ENCODE data around the gene CBX6. TPM values are rescaled to one million over a fixed set of nuclear protein-coding genes. Genes with fewer than 3 reads are reported as not detected.

CBX6 gene
- total RNA-seq, 2 experiments from 2014 or later, result 45.2 to 67.2 TPM

DNA sequence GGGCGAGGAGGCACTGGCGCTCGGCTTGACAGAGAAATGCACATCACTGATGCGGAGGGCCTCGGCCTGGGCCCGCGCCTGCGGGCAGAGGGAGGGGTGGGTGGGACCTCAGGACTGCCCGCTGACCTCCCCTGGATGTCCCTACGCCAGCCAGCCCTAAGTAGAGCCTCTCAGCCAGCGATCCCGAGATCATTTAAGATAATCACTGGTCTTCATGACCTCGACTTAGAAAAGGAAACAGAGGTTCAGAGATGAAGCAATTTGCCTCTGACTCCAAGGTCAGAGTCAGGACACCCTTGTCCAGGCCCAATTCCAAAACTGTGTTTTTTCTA, 4.9 kb downstream of the CBX6 start:
- Histone ChIP-seq H3K36me3 (ENCODE audit: insufficient read depth, low read length) (peaks cover 67% of the 10 kb centered on the region), H3K4me2 (ENCODE audit: low read length) (no peak overlapping the region), H3K27ac (ENCODE audit: low read depth, low read length, poor library complexity, severe bottlenecking) (no peak overlapping the region), H4K20me1 (ENCODE audit: insufficient read depth, low read length) (peaks cover 14% of the 10 kb centered on the region), H2AFZ (ENCODE audit: low read length) (no peak overlapping the region), H3K4me1 (ENCODE audit: insufficient read depth, low read length, poor library complexity, severe bottlenecking) (peaks cover 23% of the 10 kb centered on the region), H3K4me3 (ENCODE audit: low read depth, low read length, poor library complexity, severe bottlenecking) (no peak overlapping the region), H3K9me2 (ENCODE audit: insufficient read depth, low read length) (no peaks in the 10 kb centered on the region), H3K79me2 (ENCODE audit: insufficient read depth, low read depth, low read length) (peaks cover 22% of the 10 kb centered on the region), H3K9me3 (ENCODE audit: low read length) (no peaks in the 10 kb centered on the region)
- CTCF ChIA-PET (ENCODE audit: unreplicated experiment), result no interaction called here
- POLR2A ChIA-PET, result no interaction called here
- no peak for DNase-seq (ENCODE audit: low spot score)
- BruUV-seq (replicated peaks), result no TSS peak
- TF ChIP-seq CTCF (conservative IDR thresholded peaks at IDR 0.05; ENCODE audit: low read length) (no peak), EZH2phosphoT487 (IDR thresholded peaks at IDR 0.05; ENCODE audit: borderline replicate concordance, low read depth, low read length) (no peak)
- intact Hi-C loops (cut with micrococcal nuclease; ENCODE audit: unreplicated experiment), result no loop called here

DNA sequence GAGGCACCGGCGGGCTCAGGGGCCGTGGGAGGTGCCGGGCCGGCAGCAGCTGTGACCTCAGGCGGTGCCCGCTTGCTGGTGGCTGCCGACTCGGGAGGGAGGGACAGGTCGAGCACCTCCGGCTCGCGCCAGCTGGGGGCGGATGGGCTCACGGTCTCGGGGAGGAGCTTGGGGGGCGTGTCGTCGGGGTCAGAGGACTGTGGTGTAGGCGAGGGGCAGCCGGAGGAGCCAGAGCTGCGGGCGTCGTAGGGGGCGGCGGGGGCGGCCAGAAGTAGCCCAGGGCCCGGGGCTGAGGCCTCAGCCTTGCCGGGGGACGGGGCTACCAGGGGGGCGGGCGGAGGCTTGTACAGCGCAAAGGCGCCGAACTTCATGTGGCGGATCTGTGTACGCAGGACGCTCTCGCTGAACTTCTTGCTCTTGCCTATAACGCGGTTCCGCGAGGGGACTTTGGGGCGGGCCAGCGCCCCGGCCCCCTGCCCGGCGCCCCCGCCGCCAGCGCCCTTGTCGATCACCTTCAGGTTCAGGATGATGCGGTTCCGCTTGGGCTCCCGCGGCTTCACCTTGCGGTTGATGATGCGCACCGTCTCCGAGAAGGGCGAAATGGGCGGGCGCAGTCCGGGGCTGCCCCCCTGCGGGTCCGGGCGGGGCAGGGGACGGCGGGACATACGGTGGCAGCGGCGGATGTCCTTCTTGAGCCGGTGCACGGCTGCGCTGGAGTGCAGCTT, 5.5 kb downstream of the CBX6 start:
- no peak overlapping the region for H2AFZ ChIP-seq (ENCODE audit: low read length)
- H3K9me3 ChIP-seq (ENCODE audit: low read length), result no peaks in the 10 kb centered on the region
- H3K79me2 ChIP-seq (ENCODE audit: insufficient read depth, low read depth, low read length), result peaks cover 21% of the 10 kb centered on the region
- intact Hi-C loops (cut with micrococcal nuclease; ENCODE audit: unreplicated experiment), result no loop called here
- CTCF ChIA-PET (ENCODE audit: unreplicated experiment), result no interaction called here
- no TSS peak for BruUV-seq (replicated peaks)
- no peak for TF ChIP-seq EZH2phosphoT487 (IDR thresholded peaks at IDR 0.05; ENCODE audit: borderline replicate concordance, low read depth, low read length)
- H3K9me2 ChIP-seq (ENCODE audit: insufficient read depth, low read length), result no peaks in the 10 kb centered on the region
- no peak overlapping the region for H3K4me3 ChIP-seq (ENCODE audit: low read depth, low read length, poor library complexity, severe bottlenecking)
- no peak for DNase-seq (ENCODE audit: low spot score)
- H3K36me3 ChIP-seq (ENCODE audit: insufficient read depth, low read length), result peaks cover 67% of the 10 kb centered on the region
- POLR2A ChIA-PET, result no interaction called here
- no peak overlapping the region for H3K4me2 ChIP-seq (ENCODE audit: low read length)
- peaks cover 14% of the 10 kb centered on the region for H4K20me1 ChIP-seq (ENCODE audit: insufficient read depth, low read length)
- H3K4me1 ChIP-seq (ENCODE audit: insufficient read depth, low read length, poor library complexity, severe bottlenecking), result peaks cover 23% of the 10 kb centered on the region
- no peak overlapping the region for H3K27ac ChIP-seq (ENCODE audit: low read depth, low read length, poor library complexity, severe bottlenecking)

DNA sequence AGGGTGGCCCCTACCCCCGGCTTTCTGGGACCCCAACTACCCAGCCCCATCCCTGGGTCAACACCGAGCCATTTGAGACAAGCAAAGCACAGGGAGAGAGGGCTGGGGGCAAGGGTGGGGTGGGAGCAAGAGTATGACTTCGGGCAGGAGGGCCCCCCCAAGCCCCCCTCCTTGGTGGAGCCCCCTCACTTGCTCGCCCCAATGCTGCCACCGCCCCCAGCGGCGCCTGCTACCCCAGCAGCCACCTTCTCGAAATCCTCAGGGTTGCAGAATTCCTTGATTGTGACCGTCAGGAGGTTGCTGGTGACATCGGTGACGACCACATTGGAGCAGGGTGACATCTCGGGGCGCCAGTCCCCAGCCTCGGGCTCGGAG, 6.0 kb downstream of the CBX6 start:
- CTCF ChIA-PET (ENCODE audit: unreplicated experiment), result no interaction called here
- POLR2A ChIA-PET, result no interaction called here
- peaks cover 14% of the 10 kb centered on the region for H4K20me1 ChIP-seq (ENCODE audit: insufficient read depth, low read length)
- DNase-seq (ENCODE audit: low spot score), result no peak
- H3K9me2 ChIP-seq (ENCODE audit: insufficient read depth, low read length), result no peaks in the 10 kb centered on the region
- intact Hi-C loops (cut with micrococcal nuclease; ENCODE audit: unreplicated experiment), result no loop called here
- H3K4me1 ChIP-seq (ENCODE audit: insufficient read depth, low read length, poor library complexity, severe bottlenecking), result peaks cover 23% of the 10 kb centered on the region
- no peak overlapping the region for H3K4me3 ChIP-seq (ENCODE audit: low read depth, low read length, poor library complexity, severe bottlenecking)
- no TSS peak for BruUV-seq (replicated peaks)
- no peak overlapping the region for H3K4me2 ChIP-seq (ENCODE audit: low read length)
- TF ChIP-seq EZH2phosphoT487 (IDR thresholded peaks at IDR 0.05; ENCODE audit: borderline replicate concordance, low read depth, low read length) (no peak), CTCF (conservative IDR thresholded peaks at IDR 0.05; ENCODE audit: low read length) (no peak)
- no peak overlapping the region for H3K27ac ChIP-seq (ENCODE audit: low read depth, low read length, poor library complexity, severe bottlenecking)
- no peak overlapping the region for H2AFZ ChIP-seq (ENCODE audit: low read length)
- H3K36me3 ChIP-seq (ENCODE audit: insufficient read depth, low read length), result peaks cover 67% of the 10 kb centered on the region
- peaks cover 15% of the 10 kb centered on the region for H3K79me2 ChIP-seq (ENCODE audit: insufficient read depth, low read depth, low read length)
- H3K9me3 ChIP-seq (ENCODE audit: low read length), result no peaks in the 10 kb centered on the region

Data from OCI-LY7 (cell line).